ENCODE measurements around the gene SARDH.

SARDH gene

DNA sequence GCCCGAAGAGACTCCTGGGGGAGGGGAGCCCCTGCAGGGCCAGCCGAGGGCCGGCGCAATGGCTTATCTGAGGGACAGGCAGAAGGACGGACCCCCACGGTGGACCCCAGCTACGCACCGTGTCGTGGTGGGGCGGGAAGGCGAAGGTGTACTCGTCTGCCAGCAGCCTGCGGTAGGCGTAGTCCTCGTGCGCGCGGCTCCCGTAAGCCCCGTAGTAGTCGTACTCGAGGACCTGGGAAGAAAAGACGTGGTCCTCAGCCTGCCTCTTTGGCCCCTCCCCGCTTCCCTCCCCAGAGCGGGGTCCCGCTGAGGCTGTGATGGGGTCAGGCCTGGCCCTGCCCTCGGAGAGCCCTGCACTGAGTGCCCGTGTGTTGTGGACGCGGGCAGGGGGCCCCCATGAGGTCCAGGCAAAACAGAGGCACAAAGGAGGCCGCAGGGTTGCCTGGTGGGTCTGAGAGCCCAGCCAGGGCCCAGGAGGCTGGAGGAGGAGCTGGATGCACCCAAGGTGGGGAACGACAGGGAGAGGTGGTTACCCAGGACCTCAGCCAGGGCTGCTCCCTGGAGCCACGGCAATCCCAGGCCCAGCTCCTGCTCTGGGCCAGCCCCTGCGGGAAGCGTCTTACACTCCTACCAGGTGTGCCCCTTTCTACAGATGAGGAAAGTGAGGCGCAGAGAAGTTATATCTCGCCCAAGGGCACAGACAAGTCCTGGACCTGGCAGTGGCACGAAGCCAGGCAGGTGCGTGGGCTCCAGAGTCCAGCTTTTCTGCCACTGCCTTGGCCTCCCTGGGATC is 35.2 kb downstream of the SARDH start:
- no peak for DNase-seq (ENCODE audit: low spot score)

- no peak for DNase-seq (ENCODE audit: low spot score)
Measured at GRCh38 chr9:133701981-133702797, 36.0 kb downstream of the SARDH start.

GRCh38 chr9:133701321-133701980 is 36.7 kb downstream of the SARDH start:
- no peak for DNase-seq (ENCODE audit: low spot score)

DNA sequence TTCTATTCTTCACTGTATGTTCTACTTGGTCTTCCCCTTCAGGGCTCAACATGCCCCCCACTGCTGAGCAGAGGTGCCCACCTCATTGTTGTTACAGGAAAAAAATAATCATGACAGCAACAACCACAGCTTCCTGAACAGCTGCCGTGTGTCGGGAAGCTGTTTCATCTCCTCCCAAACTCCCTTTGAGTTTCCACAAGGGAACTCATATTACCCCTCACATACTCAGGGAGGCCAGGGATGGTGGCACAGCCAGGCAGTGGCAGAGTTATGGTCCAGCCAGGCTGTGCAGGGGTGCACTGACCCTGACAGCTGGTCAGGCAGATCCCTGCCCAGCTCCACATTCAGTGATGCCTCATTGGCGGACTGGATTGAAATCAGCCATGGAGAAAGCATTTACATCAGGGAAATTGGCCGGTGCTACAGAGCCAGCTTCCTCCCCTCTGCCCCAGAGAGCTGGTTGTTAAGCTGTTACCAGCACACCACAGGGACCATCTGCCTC is 37.3 kb downstream of the SARDH start:
- DNase-seq (ENCODE audit: low spot score) = no peak

DNA sequence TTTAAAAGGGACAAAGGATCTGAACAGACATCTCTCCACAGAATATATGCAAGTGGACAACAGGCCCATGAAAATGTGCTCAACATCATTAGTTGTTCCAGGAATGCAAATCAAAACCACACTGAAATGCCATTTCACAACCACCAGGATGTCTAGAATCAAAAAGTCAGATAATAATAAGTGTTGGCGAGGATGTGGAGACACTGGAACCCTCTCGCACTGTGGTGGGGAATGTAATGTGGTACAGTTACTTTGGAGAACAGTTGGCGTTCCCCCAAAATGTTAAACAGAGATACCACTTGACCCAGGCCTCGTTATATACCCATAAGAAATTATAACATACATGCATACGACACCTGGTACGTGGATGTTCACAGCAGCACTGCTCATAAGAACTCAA is 38.6 kb downstream of the SARDH start:
- no peak for DNase-seq (ENCODE audit: low spot score)

DNA sequence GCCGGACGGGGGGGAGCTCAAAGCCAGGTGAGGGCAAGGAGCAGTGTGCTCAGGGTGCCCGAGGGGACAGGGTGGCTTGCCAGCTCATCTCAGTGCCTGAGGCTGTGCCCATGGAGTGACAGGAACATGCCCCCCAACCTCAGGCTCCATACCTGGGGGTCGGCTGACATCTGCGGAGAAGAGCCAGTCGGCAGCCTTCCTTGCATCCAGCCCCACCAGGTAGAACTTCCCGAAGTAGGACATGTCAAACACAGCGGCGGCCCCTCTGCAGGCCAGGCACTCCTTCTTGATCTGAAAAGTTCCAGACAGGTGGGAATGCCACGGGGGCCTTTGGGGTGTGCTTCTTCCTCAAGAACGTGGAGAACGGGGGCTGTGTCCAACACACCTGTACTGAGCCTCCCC is 42.1 kb downstream of the SARDH start:
- DNase-seq (ENCODE audit: low spot score) = no peak

- no peak for DNase-seq (ENCODE audit: low spot score)
Measured at GRCh38 chr9:133694686-133695085, 43.5 kb downstream of the SARDH start.

- DNase-seq (ENCODE audit: low spot score) = no peak
Measured at GRCh38 chr9:133693703-133694529, 44.2 kb downstream of the SARDH start.

DNA sequence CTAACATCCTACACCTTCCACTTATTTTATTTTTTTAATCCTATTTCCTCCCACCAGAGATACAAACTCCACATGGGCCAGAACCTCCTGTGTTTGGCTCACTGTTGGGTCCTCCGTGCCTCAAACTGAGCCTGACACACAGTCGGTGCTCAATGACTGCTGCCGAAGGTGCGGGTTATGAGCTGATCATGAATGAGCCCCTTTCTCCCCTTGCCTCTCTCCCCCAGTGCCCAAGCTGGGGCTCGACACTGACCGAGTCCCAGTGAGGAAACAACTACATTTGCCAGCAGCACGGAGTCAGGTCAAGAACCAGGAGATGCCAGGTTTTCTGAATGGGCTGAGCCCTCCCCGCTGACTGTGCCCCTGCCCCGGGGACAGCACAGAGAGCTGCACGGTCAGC is 45.0 kb downstream of the SARDH start:
- no peak for DNase-seq (ENCODE audit: low spot score)

DNA sequence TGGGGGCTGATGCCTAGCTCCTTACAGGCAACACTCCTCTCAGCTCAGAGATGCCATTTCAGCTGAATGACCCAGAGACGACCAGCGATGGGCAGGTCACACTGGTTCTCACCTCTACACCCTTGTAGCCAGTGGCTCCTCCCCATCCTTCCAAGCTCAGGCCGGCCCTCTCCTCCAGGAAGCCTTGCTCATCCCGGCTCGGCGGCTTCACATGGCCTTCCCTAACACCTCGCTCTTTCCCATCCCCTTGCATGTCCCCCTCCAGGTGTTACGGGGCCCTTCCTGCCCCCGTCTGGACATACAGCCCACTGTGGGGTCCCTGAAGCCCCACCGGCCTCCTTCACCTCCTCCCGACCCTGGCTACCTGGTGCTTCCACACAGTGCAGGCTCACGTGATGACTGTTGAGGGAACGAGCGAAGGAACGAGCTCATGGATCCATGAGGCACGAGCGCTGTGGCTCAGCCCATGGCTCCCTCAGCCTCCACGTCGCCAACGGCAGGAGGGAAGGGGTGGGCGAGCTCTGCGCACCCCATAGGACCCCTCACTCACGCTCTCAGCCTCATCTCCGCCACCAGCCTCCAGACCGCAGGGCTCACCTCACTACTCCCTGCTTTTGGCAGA is 45.7 kb downstream of the SARDH start:
- DNase-seq (ENCODE audit: low spot score) = no peak

- no peak for DNase-seq (ENCODE audit: low spot score)
Measured at GRCh38 chr9:133691626-133692363, 46.4 kb downstream of the SARDH start.

DNA sequence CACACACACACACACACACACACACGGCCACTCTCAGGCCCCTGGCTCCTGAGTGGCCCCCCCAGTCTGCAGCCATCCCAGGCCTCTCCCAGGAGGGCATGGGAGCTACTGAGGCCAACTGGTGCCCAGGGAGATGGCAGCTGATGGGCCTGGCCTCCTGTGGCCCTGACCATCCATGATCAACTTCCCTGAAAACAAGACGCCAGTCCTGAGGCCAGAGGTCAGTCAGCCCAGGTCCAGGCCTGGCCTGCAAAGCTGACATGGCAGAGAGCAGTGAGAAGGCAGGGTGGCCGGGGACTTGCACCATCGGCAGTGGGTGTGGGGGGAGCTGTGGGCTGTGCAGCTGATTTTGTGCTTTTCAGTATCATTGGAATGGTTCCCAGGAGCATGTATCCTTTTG is 47.0 kb downstream of the SARDH start:
- no peak for DNase-seq (ENCODE audit: low spot score)

DNA sequence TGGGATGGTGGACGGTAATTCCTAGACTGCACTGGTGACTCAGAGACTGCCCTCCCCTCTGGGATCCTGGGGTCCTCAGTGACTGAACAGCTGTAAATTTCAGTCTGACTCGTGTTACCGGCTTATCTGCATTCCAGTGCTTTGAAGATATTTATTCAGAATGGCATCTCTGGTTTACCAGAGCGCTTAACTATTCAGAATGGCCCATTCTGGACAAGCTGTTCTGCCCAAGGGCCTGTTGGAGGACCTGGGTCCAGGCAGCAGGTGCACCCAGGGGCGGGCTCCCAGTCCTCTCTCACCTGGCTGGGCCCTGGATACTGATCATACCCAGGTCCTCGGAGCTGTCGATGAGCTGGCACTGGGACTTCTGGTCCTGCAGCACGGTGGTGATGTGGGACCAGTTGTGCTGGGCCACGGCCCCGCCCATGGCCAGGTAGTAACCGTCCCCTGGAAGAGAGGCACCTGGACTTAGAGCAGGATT is 48.0 kb downstream of the SARDH start:
- no peak for DNase-seq (ENCODE audit: low spot score)

DNA sequence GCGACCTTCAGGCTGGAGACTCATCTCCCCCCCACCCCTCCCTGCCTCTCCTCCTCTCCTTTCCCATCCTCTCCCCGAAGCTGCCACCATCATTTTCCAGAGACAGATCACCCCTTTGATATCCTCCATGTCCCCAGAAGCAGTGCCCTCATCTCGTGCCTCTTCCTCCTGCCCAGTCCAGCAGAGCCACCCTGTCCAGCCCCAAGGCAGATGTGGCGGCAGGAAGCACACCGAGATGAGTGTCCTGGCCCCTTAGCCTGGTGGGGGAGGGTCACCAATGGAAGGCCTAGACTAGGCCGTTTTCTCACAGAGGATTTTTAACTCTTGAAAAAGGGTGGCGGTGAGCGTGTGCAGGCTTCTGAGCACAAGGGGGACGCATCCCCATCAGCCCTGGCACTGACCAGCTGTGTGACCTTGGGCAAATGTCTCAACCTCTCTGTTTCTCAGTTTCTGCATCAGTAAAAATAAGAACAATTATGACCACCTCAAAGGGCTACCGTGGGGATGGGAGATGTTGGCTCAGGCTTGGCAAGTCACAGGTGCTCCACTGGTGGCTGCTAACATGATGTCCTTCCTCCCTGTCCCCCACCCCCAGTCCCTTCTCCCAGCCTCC is 48.9 kb downstream of the SARDH start:
- no peak for DNase-seq (ENCODE audit: low spot score)

- no peak for DNase-seq (ENCODE audit: low spot score)
Measured at GRCh38 chr9:133687856-133688761, 50.0 kb downstream of the SARDH start.

DNA sequence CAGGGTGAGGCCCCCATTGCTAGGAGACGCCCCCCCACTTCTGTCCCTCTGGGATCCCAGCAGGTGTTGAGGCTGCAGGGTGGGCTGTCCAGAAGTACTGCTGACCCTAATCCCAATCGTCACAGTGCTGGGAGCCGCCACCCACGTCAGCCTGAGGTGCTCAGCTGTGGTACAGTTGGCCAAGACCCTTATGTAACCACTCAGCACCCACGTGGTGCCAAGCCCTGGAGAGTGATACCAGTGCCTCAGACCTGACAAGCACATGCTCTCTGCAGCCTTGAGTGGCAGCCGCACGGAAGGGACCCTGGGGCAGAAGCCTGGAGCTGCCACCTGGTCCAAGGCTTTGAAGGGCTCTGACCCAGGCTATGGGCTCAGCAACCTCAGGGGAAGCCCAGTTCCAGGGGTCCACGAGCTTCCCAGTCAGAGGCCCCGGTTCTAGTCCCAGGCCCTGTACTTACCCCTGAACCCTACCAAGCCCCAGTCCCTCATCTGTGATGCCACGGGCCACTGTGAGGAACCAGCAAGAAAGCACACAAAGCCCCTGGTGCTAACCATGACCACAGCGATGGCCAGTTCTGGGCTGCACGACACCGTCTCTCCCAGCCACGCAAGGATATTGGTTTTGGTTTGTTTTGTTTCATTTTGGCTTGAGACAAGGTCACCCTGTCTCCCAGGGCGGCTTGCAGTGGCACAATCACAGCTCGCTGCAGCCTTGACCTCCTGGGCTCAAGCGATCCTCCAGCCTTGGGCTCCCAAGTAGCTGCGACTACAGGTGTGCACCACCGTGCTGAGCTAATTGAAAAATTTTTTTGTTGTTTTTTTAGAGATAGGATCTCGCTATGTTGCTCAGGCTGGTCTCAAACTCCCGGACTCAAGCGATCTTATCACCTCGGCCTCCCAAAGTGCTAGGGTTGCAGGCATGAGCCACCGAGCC is 51.2 kb downstream of the SARDH start:
- no peak for DNase-seq (ENCODE audit: low spot score)

DNA sequence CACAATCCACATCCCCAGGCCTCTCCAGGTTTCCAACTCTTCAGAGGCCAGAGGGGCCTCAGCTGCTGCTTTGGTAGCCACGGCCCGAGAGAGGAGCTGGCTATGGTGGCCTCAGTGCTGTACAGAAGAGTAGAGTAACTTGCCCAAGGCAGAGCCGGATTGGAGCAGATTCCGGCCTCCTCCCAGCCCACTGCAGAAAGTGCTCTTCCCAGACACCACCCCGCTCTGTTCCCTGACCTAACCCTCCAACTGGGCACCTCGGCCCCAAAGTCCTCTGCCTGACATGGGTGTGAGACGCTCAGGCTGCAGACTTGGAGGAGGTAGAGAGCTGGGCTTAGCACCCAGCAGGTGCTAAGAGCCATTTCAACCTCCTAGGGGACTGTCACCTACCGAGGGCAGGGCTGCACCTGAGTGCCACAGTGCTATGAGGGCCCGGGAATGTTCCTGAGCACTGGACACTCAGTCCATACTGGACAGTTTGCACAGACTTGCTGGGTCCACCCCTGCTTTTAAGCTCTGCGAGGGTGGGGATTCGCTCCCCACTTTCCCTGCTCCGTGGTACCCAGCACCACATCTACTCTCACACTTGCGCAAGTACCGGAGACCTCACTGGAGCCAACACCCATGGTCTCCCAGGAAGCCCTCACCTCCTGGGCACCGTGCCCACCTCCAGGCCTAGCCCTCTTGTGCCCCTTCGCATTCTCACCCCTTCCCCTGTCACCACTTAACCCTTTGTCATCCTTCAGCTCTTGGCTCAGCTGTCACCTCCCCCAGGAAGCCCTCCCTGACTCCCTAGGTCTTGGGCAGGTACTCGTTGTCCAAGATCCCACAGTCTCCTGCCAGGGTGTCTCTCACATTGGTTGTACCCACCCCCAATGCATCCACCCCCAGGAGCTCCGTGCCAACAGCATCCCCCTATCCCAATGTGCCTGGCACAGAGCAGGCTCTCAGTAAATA is 52.2 kb downstream of the SARDH start:
- no peak for DNase-seq (ENCODE audit: low spot score)
